Measurements from ENCODE around the gene MARS1. TPM values are rescaled to one million over a fixed set of nuclear protein-coding genes. Genes with fewer than 3 reads are reported as not detected.
"Not testable (repeated sequence)": the region's sequence is repeated elsewhere in the genome, so short reads cannot be mapped to it uniquely, and the experiment has no call there.

Gene MARS1
- total RNA-seq, 1 donor from 2014 or later = 131 TPM

DNA sequence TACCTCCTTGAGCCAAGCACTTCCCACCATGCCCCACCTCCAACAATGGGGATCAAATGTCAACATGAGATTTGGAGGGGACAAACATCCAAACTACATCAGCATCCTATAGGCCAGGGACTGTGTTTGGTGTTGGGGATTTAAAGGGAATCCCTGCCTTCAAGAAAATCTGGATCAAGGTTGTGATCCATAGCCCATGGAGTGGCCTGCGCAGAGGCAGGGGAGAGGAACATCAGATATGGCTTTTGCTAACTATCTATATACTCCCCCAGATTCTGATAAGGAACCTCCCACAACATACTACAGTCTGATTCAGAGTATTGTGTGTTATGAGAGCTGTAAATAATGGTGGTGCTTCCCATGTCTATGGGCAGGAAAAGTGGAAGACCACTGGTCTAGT lies 67.0 kb downstream of the MARS1 start:
- no peak overlapping the region for H3K4me3 ChIP-seq
- intact Hi-C loops (cut with DNase I) = no loop called here
- DNase-seq (no peak), ATAC-seq (no peak)
- H3K27ac ChIP-seq = no peak overlapping the region
- TF ChIP-seq CTCF (IDR thresholded peaks at IDR 0.05) = no peak
- peaks cover 15% of the 10 kb centered on the region for H3K27me3 ChIP-seq (ENCODE audit: low read depth)
- peaks cover 5% of the 10 kb centered on the region for H3K4me1 ChIP-seq
- no peaks in the 10 kb centered on the region for H3K9me3 ChIP-seq
- no peaks in the 10 kb centered on the region for H3K36me3 ChIP-seq

DNA sequence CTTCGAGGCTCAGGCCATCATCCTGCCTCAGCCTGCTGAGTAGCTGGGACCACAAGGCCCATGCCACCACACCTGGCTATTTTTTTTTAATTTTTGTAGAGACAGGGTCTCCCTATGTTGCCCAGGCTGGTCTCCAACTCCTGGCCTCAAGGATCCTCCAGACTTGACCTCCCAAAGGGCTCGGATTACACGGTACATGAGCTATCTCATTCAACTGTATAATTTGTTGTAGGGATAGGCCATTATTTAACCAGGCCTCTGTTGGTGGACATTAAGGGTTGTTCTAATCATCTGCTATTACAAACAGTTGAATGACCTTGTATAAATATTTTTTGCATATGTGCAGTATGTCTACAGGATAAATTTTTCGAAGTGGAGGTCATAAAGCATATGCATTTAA lies 71.0 kb downstream of the MARS1 start:
- Histone ChIP-seq H3K27ac (no peak overlapping the region), H3K27me3 (ENCODE audit: low read depth) (peaks cover 3% of the 10 kb centered on the region), H3K9me3 (no peaks in the 10 kb centered on the region), H3K4me1 (no peaks in the 10 kb centered on the region), H3K4me3 (no peak overlapping the region), H3K36me3 (no peaks in the 10 kb centered on the region)
- intact Hi-C loops (cut with DNase I) = no loop called here
- no peak for TF ChIP-seq CTCF (IDR thresholded peaks at IDR 0.05)
- ATAC-seq (no peak), DNase-seq (no peak)

GRCh38 chr12:57560516-57560915 lies 72.6 kb downstream of the MARS1 start:
- DNase-seq = no peak

GRCh38 chr12:57561117-57561516 lies 73.2 kb downstream of the MARS1 start:
- H3K4me1 ChIP-seq; H3K27ac ChIP-seq; H3K9me3 ChIP-seq; ATAC-seq; DNase-seq; H3K4me3 ChIP-seq; intact Hi-C loops (cut with DNase I); H3K36me3 ChIP-seq; H3K27me3 ChIP-seq (ENCODE audit: low read depth): not testable (repeated sequence)

More at GRCh38 chr12:57560516-57560915, 72.6 kb downstream of the MARS1 start:
- Histone ChIP-seq H3K9me3 (no peaks in the 10 kb centered on the region), H3K4me3 (no peak overlapping the region), H3K36me3 (no peaks in the 10 kb centered on the region), H3K27me3 (ENCODE audit: low read depth) (peaks cover 3% of the 10 kb centered on the region), H3K4me1 (no peaks in the 10 kb centered on the region), H3K27ac (no peak overlapping the region)
- TF ChIP-seq CTCF (IDR thresholded peaks at IDR 0.05) = no peak
- intact Hi-C loops (cut with DNase I) = no loop called here
- ATAC-seq = no peak

- TF ChIP-seq CTCF (IDR thresholded peaks at IDR 0.05) = no peak
- H3K4me1 ChIP-seq = no peaks in the 10 kb centered on the region
- ATAC-seq (no peak), DNase-seq (no peak)
- H3K27me3 ChIP-seq (ENCODE audit: low read depth) = peaks cover 3% of the 10 kb centered on the region
- H3K4me3 ChIP-seq = no peak overlapping the region
- H3K27ac ChIP-seq = no peak overlapping the region
- intact Hi-C loops (cut with DNase I) = no loop called here
- no peaks in the 10 kb centered on the region for H3K36me3 ChIP-seq
- H3K9me3 ChIP-seq = no peaks in the 10 kb centered on the region
These were observed 75.5 kb downstream of the MARS1 start for GRCh38 chr12:57563358-57563757.

DNA sequence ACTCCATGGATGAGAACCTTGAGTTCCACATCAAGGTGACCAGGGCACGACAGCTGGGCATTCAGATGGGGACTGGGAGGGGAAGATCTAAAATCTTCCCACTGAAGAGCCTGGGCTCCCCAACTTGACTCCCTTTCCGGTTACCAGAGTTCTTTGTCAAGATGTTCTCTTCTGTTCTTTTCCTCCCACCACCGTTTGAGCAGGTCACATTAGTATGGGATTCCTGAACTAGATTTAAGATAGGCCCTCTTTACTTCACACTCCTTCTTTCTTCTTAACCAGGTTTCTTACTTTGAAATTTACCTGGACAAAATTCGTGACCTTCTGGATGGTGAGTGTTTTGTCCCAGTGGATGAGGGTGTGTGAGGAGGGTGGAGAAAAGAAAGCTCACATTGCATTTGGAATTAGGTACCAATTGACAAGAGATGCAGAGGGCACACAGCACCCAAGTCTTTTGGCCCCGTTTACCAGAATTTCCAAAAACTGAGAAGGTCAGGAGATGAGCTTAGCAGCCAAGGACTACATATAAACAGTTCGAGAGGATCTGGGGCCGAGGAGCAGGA lies 76.4 kb downstream of the MARS1 start:
- TF ChIP-seq CTCF (IDR thresholded peaks at IDR 0.05) = no peak
- no peak overlapping the region for H3K4me3 ChIP-seq
- no peak overlapping the region for H3K27ac ChIP-seq
- H3K36me3 ChIP-seq = no peaks in the 10 kb centered on the region
- no peaks in the 10 kb centered on the region for H3K9me3 ChIP-seq
- ATAC-seq (no peak), DNase-seq (no peak)
- peaks cover 3% of the 10 kb centered on the region for H3K27me3 ChIP-seq (ENCODE audit: low read depth)
- intact Hi-C loops (cut with DNase I) = no loop called here
- H3K4me1 ChIP-seq = no peaks in the 10 kb centered on the region

Small RNA genes lying within 50 kb of the gene (microRNA-seq; reads per million reads assigned to microRNA genes)
- not detected for gene MIR616 (ENCODE audit: borderline number of aligned reads)
- gene MIR6758 (ENCODE audit: borderline number of aligned reads) = not detected

Other genes starting within 250 kb of the MARS1 start
- gene STAC3, start 236.9 kb upstream of the MARS1 start, total RNA-seq = 8.7 TPM
- gene R3HDM2, start 57.0 kb upstream of the MARS1 start, total RNA-seq = 79.3 TPM
- not detected for gene INHBC, start 53.3 kb upstream of the MARS1 start, total RNA-seq
- not detected for gene INHBE, start 32.8 kb upstream of the MARS1 start, total RNA-seq
- 0.21 TPM for gene GLI1, start 28.3 kb upstream of the MARS1 start, total RNA-seq
- gene ARHGAP9, start 8.2 kb upstream of the MARS1 start, total RNA-seq = 54.2 TPM
- 26.1 TPM for gene DDIT3, start 32.4 kb downstream of the MARS1 start, total RNA-seq
- gene MBD6, start 34.8 kb downstream of the MARS1 start, total RNA-seq = 93.1 TPM
- 88.3 TPM for gene DCTN2, start 59.1 kb downstream of the MARS1 start, total RNA-seq
- gene KIF5A, start 62.0 kb downstream of the MARS1 start, total RNA-seq = 0.09 TPM
- gene PIP4K2C, start 103.1 kb downstream of the MARS1 start, total RNA-seq = 28.6 TPM
- 21.4 TPM for gene DTX3, start 116.8 kb downstream of the MARS1 start, total RNA-seq
- gene ARHGEF25, start 123.4 kb downstream of the MARS1 start, total RNA-seq = 11.5 TPM
- 0.89 TPM for gene B4GALNT1, start 145.1 kb downstream of the MARS1 start, total RNA-seq
- gene OS9, start 206.1 kb downstream of the MARS1 start, total RNA-seq = 294 TPM

Measured in lower lobe of right lung (tissue), 2 donors.